Activated CD4-positive, CD25-positive, alpha-beta regulatory T cell treated with anti-CD3 and anti-CD28 coated beads, Interleukin-2, amount 50 U/mL, for 16 hours (primary cell): Measurements from ENCODE around the gene POPDC3.
"Not testable (repeated sequence)": the region's sequence is repeated elsewhere in the genome, so short reads cannot be mapped to it uniquely, and the experiment has no call there.

Experiments used
- DNase-seq: peaks from one replicate; pipeline ENCODE4 v3.0.0-alpha.2; 2020; ENCODE audit warnings: low read depth, low spot score

Gene POPDC3

DNA sequence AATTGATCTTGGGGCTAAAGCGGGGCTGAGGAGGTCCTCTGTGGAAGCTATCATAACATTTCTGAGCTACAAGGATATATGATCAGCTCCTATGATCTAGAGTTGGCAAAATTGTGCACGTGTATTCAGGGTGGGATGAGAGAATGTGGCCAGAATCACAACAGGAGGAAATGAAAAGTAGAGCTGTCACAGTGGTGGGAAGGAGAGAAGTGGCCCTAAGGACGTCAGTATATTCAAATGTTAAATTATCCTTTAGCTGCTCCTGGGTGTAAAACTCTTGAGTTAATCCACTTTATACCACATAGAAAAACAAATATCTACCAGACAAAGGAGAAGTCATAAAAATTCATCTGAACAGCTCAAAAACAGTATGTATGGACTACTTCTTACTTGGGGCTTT, 14.8 kb upstream of the POPDC3 start:
- DNase-seq = no peak

DNA sequence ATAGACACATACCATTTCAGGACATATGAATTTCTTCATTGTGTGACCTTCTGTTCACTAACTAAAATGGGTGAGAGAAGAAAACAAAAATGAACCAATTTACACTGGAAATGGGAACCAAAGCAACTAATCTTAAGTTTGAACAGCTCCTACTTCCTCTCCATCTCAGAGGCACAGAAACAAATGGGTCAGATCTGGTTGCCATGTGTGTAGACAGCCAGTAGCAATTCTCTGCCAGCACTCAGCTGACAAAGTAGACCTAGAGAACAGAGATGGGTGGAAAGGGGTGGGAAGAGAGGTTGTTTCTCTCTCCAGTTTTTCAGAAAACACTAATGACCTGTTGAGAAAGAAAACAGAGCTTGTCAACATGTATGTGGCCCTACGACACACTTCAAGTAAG, 14.3 kb upstream of the POPDC3 start:
- DNase-seq = no peak

DNA sequence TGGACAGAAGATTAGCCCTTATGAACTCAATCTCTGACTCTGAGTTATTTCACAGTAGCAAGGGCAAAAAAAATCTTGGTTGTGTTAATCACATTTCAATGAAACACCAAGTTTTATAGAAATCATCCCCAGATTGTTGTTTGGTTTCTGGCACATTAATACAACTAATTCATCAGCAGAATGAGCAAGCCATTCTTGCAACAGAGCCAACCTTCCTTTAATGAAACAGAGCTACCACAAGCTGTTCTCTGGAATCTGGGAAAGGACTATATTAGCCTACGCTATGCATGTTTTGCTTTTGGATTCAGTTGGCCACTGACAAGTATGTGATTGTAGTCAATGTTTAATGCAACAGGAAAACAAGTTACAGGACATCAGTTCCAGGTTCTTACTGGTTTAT, 13.8 kb upstream of the POPDC3 start:
- no peak for DNase-seq

DNA sequence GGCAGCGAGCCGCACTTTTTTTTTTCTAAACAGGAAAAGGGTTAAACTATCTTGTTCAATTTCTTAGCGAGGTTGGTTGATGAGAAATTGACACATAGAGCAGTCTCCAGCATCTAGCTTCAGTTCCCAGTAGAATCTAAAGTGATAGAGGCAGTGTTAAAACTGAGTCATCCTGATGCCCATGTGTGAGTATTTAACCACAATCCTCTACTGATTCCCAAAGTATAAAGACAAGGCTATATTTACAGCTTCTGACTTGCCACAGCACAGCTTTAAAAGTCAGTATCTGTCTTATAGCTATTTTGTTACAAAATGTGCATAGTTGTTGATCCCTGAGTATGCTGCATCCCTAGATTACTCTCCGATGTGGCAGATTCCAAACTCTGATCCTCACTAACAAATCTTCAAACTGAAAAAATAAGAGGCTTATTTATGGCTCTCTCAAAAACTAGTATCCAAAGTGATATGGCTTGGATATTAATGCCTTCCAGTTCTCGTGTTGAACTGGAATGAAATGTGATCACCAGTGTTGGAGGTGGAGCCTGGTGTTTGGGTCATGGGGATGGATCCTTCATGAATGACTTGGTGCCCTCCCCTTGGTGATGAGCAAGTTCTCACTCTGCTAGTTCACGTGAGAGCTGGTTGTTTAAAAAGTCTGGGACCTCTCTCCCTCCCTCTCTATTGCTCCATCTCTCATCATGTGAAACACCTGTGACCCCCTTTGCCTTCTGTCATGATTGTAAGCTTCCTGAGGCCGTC, 13.1 kb upstream of the POPDC3 start:
- DNase-seq = no peak

DNA sequence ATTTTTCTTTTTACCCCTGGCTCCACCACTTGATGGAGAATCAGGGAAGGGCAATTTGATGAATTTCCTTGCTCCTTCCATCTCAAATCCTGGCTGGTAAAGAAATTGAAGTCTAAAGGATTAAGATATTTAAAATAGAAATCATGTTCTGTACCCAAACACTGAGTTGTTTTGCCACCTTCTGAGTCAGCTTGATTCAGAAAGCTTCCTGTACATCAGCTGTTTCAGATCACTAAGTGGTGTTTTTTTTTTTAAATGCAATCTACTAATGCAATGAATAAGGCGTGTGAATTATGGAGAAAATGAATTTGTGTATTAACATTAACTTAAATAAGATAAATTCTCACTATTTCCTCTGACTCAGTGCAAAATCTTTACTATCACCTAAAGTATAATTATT, 11.5 kb upstream of the POPDC3 start:
- no peak for DNase-seq

DNA sequence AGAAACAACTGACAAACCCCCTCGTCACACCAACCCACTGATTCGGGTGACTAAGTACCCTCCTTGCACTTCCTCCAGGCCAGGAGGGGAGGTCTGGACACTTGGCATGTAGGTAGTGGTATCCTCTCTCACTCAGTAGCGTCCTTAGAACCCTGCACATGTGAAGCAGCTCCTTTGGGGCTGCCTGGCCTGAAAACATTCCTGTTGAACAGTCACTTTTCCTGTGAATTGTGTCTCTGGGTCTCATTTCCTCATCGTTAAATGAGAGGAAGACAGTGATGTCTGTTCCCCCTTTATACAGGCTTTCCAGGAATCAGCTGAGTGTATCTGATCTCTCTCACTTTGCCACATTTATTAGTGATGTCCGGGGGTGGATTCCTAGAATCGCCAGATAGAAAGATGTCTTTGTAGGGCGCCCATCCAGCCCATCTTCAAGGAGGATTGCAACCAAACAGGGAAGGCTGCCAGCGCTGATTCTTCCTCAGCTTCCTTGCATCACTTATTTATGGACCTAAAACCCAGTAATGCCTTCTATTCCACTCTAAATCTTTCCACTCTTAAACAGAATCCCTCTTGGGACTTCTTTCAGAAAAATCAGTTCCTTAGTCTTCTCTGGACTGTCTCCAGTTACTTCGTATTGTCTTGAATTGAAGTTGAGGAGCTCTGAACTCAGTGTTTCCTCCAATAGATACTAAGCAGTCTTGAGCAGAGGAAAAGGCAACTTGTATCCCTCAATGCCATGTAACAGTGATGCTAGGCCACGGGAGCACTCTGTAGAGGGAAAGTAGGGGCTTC, 9.4 kb upstream of the POPDC3 start:
- DNase-seq = no peak

DNA sequence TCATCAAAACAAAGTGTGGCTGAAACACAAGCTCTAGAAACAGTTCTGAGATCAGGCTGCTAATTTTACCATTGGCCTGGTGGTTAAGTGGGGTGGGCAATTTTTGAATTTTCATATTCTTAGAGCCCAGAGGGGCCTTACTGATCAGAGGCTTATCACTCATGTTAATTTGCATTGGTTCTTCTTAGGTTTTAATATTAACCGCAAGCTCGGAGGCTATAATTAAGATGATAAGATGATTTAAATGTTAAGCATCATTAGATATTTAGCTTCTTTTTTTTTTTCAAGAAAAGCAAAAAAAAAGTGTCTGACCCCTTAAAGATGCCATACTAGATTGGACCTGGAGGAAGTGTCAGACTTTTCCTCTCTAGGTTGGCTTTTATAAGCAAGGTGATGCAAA, 8.4 kb upstream of the POPDC3 start:
- no peak for DNase-seq

DNA sequence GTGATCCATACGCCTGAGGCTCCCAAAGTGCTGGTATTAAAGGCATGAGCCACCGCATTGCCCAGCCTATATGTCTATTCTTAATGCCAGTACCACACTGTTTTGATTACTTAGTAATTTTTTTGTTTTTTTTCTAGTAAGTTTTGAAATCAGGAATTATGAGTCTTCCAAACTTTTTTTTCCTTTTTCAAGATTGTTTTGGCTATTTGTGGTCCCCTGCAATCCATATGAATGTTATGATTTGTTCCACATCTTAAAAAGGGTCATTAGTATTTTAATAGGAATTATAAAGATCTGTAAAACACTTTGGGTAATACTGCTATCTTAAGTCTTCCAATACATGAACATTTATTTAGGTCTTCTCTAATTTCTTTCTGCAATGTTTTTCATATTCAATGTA, 6.8 kb upstream of the POPDC3 start:
- DNase-seq = no peak

DNA sequence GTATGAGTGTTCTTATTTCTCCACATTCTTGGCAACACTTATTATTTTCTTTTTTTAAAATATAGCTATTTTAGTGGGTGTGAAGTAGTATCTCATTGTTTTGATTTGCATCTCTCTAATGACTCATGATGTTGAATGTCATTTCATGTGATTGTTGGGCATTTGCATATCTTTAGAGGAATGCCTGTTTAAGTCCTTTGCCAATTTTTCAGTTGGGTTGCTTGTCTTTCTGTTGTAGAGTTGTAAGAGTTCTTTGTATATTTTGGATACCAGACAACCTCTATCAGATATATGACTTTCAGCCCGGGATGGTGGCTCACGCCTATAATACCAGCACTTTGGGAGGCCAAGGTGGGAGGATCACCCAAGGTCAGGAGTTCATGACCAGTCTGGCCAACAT, 5.1 kb upstream of the POPDC3 start:
- no peak for DNase-seq

DNA sequence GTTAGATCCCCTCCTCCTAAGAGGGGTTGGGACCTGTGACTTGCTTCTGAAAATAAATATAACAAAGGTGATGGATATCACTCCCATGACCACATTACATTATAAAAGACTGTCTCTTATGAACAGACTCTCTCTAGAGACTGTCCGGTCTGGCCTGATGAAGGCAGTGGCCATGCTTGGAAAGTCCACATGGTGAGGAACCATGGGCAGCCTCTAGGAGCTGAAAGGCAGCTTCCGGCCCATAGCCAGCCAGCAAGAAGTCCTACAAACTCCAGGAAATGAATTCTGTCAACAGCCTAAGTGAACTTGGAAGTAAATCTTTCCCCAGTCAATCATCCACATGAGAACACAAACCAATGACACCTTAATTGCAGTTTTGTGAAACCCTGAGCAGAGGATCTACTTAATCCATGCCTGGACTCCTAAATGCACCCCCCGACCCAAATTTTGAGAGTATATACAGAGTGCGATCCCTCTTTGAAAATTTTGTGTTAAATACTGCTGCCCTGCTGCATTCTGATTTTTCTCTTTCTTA, 2.2 kb upstream of the POPDC3 start:
- no peak for DNase-seq

DNA sequence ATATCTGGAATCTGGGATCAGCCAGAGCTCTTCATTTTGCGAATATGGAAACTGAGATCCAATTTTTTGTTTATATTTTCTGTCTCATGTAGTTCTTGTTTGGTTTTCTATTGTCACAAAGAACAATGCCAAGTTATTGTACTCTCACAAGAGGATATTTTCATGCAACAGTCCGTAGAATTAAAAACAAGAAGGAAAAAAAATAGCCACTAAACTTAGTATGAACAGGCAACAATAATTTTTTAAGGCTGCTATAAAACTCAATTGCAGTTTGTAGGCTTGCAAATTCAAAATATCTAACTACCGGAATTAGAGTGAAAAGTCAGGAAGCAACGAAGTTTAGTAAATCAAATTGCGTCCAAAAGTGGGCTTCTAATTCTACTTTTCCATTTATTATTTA, 1.2 kb downstream of the POPDC3 start:
- DNase-seq = no peak

DNA sequence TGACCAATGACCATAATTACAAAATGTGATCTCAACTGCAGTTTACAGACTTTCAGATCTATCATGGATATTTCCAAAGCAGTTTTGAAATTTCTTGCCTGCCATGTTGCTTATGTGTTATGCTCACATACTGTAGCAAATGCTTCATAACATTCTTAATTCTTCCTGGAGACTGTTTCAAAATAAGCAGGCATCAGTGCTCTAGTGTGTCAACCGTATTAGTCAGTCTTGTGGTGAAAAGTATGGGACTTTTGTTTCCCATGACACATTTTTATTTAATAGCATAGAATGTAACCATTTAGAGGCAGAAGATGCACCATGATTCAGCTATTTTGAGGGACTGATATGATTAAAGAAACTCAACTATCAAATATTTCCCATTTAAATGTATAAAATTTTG, 1.7 kb downstream of the POPDC3 start:
- DNase-seq = no peak

DNA sequence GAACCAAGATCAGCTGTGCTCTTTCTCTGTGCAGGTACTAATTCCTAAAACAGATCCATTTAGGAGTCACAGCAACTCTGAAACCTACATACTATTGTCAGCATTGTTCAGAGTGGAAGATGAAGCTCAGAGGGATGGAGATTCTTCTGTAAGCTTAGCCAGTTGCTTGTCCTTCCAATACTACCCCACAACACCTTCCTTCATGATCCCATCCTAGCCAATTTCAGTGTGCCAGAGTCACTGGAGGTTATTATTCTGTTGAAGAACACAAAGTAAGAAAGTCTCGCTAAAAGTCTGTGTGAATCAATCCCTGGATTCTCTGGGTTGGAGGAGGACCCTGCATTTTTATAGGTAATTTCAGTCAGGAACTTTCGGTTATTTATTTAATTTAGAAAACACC, 2.3 kb downstream of the POPDC3 start:
- no peak for DNase-seq

DNA sequence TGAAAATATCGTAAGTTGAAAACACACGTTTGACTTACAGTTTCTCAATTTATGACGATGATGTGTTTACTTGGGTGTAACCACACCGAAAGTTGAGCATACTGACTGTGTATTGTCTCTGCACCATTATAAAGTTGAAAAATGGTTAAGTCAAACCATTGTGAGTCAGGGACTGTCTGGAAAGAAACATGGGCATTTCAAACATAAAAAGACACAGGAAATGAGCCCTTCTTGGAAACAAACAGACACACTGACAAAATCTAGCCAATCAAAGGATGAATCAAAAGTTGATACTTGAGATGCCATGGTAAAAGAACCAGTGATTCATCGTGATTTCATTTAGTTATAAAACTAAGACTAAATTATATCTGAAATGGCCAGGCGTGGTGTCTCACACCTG, 5.3 kb downstream of the POPDC3 start:
- no peak for DNase-seq

DNA sequence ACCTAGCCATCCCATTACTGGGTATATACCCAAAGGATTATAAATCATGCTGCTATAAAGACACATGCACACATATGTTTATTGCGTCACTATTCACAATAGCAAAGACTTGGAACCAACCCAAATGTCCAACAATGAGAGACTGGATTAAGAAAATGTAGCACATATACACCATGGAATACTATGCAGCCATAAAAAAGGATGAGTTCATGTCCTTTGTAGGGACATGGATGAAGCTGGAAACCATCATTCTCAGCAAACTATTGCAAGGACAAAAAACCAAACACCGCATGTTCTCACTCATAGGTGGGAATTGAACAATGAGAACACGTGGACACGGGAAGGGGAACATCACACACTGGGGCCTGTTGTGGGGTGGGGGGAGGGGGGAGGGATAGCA, 7.3 kb downstream of the POPDC3 start:
- not testable (repeated sequence) for DNase-seq

DNA sequence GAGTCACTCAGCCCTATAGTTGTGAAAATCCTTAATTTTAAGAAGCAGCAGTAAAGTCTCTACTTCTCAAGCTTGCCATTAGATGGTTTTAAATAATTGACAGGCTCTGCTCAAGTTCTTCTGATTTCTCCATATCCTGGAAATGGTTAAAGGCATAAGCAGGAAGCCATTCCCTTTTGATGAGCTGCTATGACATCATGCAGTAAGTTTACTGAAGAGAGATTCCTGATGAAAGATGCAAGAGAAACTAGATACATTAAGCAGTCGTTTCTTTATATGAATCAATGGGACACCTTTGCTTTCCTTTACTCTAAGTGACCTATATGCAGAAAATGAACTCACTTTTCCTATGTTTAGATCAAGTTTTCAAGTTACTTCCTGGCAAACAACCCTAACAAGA, 9.8 kb downstream of the POPDC3 start:
- DNase-seq = no peak

DNA sequence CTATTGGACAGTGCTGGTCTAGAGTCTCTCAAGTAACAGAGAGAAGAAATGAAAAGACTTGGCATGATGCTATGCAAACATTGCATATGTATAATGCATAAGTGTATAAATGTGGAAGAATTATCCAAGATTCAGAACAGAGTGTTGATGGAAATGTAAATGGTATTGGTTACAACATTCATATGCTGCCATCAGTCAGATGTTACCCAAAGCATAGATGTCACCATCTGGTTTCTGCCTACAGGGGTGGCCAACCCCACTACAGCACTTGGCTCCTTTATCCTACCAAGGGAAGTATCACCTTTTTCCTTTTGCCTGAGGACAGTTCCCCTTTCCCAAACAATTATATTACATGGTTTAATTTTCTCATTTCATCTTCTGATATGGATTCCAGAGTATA, 11.9 kb downstream of the POPDC3 start:
- DNase-seq = no peak

DNA sequence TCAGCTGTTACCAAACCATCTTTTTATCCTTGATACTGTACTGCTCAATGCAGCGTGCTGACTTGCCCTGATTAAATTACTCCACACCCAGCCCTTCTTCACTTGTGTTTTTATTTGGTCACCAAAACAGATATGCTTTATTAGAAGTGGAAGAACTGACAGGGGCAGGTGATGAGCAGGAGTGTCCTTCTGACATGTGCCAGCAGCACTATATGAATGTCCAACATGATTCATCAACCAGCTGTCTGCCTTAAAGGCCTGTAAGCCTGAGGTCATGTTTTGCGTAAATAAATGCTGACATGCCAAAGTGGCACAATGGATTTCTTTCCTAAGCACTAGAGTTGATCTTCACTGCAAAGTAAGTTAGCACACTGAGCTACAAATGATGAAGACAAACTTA, 15.4 kb downstream of the POPDC3 start:
- DNase-seq = no peak

DNA sequence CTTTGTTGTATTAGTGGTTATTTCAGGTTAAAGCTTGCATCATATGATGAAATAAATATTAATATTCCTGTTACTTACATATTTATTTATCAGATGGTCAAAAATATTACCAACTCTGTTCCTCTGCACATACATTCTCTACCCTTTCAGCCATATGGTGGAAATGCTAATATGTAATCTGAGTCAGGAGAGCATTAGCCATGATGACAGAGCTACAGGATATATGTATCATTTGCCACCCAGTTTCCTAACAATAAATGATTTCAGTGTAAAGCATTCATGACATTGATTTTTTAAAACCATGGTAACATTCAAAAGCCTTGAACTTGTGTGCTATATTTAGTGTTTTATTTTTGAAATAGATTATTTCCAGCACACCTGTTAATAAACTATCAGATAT, 16.6 kb downstream of the POPDC3 start:
- no peak for DNase-seq

DNA sequence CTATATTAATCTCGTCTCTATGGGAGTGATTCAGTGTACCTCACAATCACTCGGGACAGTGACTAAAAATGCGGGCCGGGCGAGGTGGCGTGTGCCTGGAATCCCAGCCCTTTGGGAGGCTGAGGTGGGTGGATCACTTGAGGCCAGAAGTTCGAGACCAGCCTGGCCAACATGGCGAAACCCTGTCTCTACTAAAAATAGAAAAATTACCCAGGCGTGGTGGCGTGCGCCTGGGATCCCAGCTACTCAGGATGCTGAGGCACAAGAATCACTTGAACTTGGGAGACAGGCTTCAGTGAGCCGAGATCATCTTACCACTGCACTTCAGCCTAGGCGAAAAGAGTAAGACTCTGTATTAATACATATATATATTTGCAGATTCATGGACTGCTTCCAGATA, 17.4 kb downstream of the POPDC3 start:
- DNase-seq = no peak

DNA sequence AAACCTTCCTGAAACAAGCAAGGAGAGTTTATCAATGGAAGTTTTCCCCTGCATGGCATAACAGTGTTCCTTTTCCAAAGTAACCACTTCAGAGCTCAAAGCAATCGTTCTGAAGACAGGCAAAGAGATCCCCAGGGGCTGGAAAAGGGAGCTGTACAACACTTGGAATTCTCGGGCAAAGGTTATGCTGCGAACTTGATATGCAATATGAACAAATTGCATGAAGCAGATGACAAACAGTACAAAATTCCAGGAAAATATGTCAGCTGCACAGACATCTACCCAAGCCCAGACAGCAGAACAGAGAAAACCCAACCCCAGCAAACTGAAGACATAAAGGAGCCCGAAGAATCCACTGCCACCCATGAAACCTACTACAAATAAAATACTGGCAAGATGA, 18.4 kb downstream of the POPDC3 start:
- no peak for DNase-seq

DNA sequence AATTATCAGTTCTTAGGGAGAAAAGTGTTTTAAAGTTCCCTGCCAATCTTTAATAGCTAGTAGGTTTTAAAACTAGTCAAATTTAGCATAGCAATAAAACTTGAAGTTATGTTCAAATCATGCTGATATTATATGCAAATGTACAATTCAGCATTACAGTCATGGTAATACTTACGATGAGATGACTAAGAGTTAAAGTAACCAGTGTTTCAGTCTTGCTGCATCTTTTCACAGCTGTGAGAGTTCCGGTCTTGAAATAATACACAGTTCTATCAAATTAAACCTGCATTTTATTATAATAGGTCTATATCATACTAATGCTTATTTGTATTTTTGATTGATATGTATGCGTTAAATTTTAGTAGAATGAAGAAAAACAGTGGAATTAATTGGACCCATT, 26.1 kb downstream of the POPDC3 start:
- no peak for DNase-seq

DNA sequence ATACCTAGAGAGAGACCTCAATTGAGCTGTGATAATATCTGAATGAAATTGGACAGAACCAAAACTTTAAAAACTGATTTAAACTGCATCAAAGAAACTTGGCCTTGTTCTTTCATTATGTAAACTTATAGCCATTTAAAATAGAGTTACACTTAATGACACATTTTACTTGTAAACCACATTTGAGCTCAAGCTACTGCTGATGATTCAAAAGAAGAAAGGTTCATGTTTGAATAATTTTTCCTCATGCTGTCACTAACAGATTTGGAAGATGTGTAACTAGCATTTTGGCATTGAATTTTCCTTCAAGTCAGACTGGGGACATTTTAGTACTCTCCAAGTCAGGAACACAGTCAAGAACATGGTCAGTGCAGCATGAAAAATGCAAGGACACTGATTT, 26.9 kb downstream of the POPDC3 start:
- no peak for DNase-seq
